ENCODE data around the gene OR2D3. TPM values are rescaled to one million over a fixed set of nuclear protein-coding genes. Genes with fewer than 3 reads are reported as not detected.

The OR2D3 gene
- total and polyA plus RNA-seq, 2 of the 13 experiments (the other 11 are each of a cell fraction or from before 2014, with no cell fraction given): not detected

DNA sequence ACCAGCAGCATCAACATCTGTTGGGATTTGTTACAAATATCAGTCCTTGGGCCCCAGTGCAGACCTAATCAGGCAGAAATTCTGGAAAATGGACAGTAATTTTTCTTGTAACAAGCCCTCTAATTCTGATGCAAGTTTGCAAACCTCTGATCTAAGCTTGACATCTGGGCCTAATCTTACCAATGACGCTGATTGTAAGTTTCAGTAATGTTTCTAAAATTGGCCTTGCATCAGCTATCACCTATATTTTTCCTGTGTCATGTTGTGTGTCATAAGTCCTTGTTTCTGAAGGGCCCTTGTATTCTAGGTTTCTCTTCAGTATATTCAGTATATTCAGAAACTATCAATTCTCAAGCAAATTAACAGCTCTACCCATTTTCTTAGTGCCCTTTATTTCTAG, 41.9 kb downstream of the OR2D3 start:
- intact Hi-C loops (cut with micrococcal nuclease; ENCODE audit: unreplicated experiment) (no loop called here), in situ Hi-C loops (cut with HindIII; ENCODE audit: extremely low pct_ligation_motif_present, low pct_unique_long_range_greater_than_20kb) (no loop called here)
- H2AFZ ChIP-seq (ENCODE audit: low read length): no peak overlapping the region
- no peak overlapping the region for H3K9ac ChIP-seq (ENCODE audit: insufficient read depth, low read depth, low read length)
- no peaks in the 10 kb centered on the region for H3K36me3 ChIP-seq (replicated peaks in 1 of 2; ENCODE audit: control insufficient read depth in 1 of 2, insufficient read depth in 2 of 2, low read length in 2 of 2)
- FAIRE-seq (no peak), DNase-seq (ENCODE audit: low spot score) (no peak), ATAC-seq (no peak)
- no peaks in the 10 kb centered on the region for H3K27me3 ChIP-seq (ENCODE audit: control insufficient read depth in 1 of 2, insufficient read depth in 2 of 2, low read length in 2 of 2)
- no peak overlapping the region for H3K27ac ChIP-seq (ENCODE audit: extremely low read length, insufficient read depth, low read length)
- 6% methylated on average over 1 of the region's 1 CpG for WGBS (ENCODE audit: low lambda C conversion rate)
- BruUV-seq (replicated peaks): no TSS peak
- ChIA-PET POLR2A (no interaction called here), CTCF (ENCODE audit: low intra/inter-chr PET ratio, low total read pairs) (no interaction called here)
- H3K4me3 ChIP-seq (replicated peaks in 1 of 3; ENCODE audit: insufficient read depth in 1 of 3, low read depth in 2 of 3, low read length in 3 of 3): no peak overlapping the region
- H4K20me1 ChIP-seq (ENCODE audit: insufficient read depth, low read length): no peaks in the 10 kb centered on the region
- no peak overlapping the region for H3K4me2 ChIP-seq (ENCODE audit: low read depth, low read length)
- H3K4me1 ChIP-seq (ENCODE audit: insufficient read depth, low read length): peaks cover 10% of the 10 kb centered on the region
- H3K79me2 ChIP-seq (ENCODE audit: insufficient read depth, low read length): no peaks in the 10 kb centered on the region
- no peaks in the 10 kb centered on the region for H3K9me3 ChIP-seq (ENCODE audit: low read length)
- TF ChIP-seq HCFC1 (IDR thresholded peaks at IDR 0.05; ENCODE audit: low read depth, low read length): no peak
- no peak for TF ChIP-seq ZNF558 (CRISPR knock-in tag; IDR thresholded peaks at IDR 0.05; ENCODE audit: borderline replicate concordance)
- TF ChIP-seq TOPORS (CRISPR knock-in tag; IDR thresholded peaks at IDR 0.05): no peak
- TF ChIP-seq ZNF274 (CRISPR knock-in tag; IDR thresholded peaks at IDR 0.05): no peak
- TF ChIP-seq SNAI1 (CRISPR knock-in tag; IDR thresholded peaks at IDR 0.05; ENCODE audit: borderline replicate concordance): no peak
- TF ChIP-seq ZNF441 (CRISPR knock-in tag; IDR thresholded peaks at IDR 0.05; ENCODE audit: borderline replicate concordance): no peak
- no peak for TF ChIP-seq KLF9 (CRISPR knock-in tag; IDR thresholded peaks at IDR 0.05; ENCODE audit: low read depth)
- TF ChIP-seq, protein P1, sequence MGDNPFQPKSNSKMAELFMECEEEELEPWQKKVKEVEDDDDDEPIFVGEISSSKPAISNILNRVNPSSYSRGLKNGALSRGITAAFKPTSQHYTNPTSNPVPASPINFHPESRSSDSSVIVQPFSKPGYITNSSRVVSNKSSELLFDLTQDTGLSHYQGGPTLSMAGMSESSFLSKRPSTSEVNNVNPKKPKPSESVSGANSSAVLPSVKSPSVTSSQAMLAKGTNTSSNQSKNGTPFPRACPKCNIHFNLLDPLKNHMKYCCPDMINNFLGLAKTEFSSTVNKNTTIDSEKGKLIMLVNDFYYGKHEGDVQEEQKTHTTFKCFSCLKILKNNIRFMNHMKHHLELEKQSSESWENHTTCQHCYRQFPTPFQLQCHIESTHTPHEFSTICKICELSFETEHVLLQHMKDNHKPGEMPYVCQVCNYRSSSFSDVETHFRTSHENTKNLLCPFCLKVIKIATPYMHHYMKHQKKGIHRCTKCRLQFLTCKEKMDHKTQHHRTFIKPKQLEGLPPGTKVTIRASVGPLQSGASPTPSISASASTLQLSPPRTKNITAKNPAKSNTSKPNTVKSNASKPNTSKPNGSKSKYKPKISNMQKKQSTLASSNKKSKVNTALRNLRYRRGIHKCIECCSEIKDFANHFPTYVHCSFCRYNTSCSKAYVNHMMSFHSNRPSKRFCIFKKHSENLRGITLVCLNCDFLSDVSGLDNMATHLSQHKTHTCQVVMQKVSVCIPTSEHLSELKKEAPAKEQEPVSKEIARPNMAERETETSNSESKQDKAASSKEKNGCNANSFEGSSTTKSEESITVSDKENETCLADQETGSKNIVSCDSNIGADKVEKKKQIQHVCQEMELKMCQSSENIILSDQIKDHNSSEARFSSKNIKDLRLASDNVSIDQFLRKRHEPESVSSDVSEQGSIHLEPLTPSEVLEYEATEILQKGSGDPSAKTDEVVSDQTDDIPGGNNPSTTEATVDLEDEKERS (CRISPR knock-in tag; IDR thresholded peaks at IDR 0.05): no peak
- TF ChIP-seq, protein P2, sequence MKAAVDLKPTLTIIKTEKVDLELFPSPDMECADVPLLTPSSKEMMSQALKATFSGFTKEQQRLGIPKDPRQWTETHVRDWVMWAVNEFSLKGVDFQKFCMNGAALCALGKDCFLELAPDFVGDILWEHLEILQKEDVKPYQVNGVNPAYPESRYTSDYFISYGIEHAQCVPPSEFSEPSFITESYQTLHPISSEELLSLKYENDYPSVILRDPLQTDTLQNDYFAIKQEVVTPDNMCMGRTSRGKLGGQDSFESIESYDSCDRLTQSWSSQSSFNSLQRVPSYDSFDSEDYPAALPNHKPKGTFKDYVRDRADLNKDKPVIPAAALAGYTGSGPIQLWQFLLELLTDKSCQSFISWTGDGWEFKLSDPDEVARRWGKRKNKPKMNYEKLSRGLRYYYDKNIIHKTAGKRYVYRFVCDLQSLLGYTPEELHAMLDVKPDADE (CRISPR knock-in tag; IDR thresholded peaks at IDR 0.05): no peak
- TF ChIP-seq, protein P3, sequence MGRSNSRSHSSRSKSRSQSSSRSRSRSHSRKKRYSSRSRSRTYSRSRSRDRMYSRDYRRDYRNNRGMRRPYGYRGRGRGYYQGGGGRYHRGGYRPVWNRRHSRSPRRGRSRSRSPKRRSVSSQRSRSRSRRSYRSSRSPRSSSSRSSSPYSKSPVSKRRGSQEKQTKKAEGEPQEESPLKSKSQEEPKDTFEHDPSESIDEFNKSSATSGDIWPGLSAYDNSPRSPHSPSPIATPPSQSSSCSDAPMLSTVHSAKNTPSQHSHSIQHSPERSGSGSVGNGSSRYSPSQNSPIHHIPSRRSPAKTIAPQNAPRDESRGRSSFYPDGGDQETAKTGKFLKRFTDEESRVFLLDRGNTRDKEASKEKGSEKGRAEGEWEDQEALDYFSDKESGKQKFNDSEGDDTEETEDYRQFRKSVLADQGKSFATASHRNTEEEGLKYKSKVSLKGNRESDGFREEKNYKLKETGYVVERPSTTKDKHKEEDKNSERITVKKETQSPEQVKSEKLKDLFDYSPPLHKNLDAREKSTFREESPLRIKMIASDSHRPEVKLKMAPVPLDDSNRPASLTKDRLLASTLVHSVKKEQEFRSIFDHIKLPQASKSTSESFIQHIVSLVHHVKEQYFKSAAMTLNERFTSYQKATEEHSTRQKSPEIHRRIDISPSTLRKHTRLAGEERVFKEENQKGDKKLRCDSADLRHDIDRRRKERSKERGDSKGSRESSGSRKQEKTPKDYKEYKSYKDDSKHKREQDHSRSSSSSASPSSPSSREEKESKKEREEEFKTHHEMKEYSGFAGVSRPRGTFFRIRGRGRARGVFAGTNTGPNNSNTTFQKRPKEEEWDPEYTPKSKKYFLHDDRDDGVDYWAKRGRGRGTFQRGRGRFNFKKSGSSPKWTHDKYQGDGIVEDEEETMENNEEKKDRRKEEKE (IDR thresholded peaks at IDR 0.05): no peak
- TF ChIP-seq, protein P4, sequence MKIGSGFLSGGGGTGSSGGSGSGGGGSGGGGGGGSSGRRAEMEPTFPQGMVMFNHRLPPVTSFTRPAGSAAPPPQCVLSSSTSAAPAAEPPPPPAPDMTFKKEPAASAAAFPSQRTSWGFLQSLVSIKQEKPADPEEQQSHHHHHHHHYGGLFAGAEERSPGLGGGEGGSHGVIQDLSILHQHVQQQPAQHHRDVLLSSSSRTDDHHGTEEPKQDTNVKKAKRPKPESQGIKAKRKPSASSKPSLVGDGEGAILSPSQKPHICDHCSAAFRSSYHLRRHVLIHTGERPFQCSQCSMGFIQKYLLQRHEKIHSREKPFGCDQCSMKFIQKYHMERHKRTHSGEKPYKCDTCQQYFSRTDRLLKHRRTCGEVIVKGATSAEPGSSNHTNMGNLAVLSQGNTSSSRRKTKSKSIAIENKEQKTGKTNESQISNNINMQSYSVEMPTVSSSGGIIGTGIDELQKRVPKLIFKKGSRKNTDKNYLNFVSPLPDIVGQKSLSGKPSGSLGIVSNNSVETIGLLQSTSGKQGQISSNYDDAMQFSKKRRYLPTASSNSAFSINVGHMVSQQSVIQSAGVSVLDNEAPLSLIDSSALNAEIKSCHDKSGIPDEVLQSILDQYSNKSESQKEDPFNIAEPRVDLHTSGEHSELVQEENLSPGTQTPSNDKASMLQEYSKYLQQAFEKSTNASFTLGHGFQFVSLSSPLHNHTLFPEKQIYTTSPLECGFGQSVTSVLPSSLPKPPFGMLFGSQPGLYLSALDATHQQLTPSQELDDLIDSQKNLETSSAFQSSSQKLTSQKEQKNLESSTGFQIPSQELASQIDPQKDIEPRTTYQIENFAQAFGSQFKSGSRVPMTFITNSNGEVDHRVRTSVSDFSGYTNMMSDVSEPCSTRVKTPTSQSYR (CRISPR knock-in tag; IDR thresholded peaks at IDR 0.05; ENCODE audit: borderline replicate concordance): no peak
- no peak for TF ChIP-seq ZNF713 (CRISPR knock-in tag; IDR thresholded peaks at IDR 0.05)
- no peak for TF ChIP-seq MEF2D (CRISPR knock-in tag; IDR thresholded peaks at IDR 0.05)
- no peak for TF ChIP-seq ZBTB7A (CRISPR knock-in tag; IDR thresholded peaks at IDR 0.05)
- no peak for TF ChIP-seq POGZ (CRISPR knock-in tag; IDR thresholded peaks at IDR 0.05)
- TF ChIP-seq IKZF4 (CRISPR knock-in tag; IDR thresholded peaks at IDR 0.05; ENCODE audit: borderline replicate concordance, low read depth, not compliant biosample characterization): no peak
- no peak for TF ChIP-seq NFATC3 (CRISPR knock-in tag; IDR thresholded peaks at IDR 0.05)
